HepG2 (cell line): Measurements from ENCODE around the gene CHP1. TPM values are rescaled to one million over a fixed set of nuclear protein-coding genes. Genes with fewer than 3 reads are reported as not detected.
"Not testable (repeated sequence)": the region's sequence is repeated elsewhere in the genome, so short reads cannot be mapped to it uniquely, and the experiment has no call there.

Experiments used
- ATAC-seq: fragments of 200-7000 bp; cut with Tn5 transposase; 3 replicates; pipeline ENCODE4 v1.9.1; 2020; ENCODE audit warnings: mild to moderate bottlenecking, moderate library complexity
- BruUV-seq: library from RNA; stranded (reverse); fragments of 400-500 nt; replicated peaks from 2 replicates; lab custom pipeline; 2021; lab: Mats Ljungman, UMichigan
- CTCF ChIA-PET: fragments of 300-600 bp; formaldehyde crosslinking; extraction: SDS; loops from one replicate; lab custom pipeline; 2021; ENCODE audit warnings: low total read pairs, inconsistent platforms, low intra/inter-chr PET ratio; lab: Yijun Ruan, JAX
- POLR2A ChIA-PET: fragments of 350-600 bp; sonication (Branson Sonifier 250); formaldehyde crosslinking; loops from one replicate; lab custom pipeline; 2020; ENCODE audit warnings: antibody characterized with exemption, inconsistent platforms; lab: Yijun Ruan, JAX
- DNase-seq: peaks from one replicate; pipeline ENCODE4 v3.0.0-alpha.2; 2015; ENCODE audit warnings: low spot score
- FAIRE-seq: peaks from 3 replicates; lab custom pipeline; 2011; peaks lifted over from hg19 to GRCh38; lab: Jason Lieb, UNC
- H2AFZ ChIP-seq: one replicate; pipeline ENCODE4 v1.6.1; 2011; ENCODE audit warnings: low read length, inconsistent platforms
- H3K27ac ChIP-seq: fragments of 300-600 bp; 3 replicates; pipeline ENCODE4 v1.8.0; 2011; ENCODE audit warnings: mixed run types, mild to moderate bottlenecking, mixed read lengths, low read length, inconsistent platforms; ENCODE audit not compliant: insufficient read depth; ENCODE audit errors: extremely low read length
- H3K27me3 ChIP-seq, 2 experiments: fragments of 200-600 bp in 1 of 2; 2 replicates in 1 of 2; 3 replicates in 1 of 2; pipeline versions ENCODE4 v1.6.0 to v1.8.0; 2011; ENCODE audit warnings: low read length in 2 of 2, mild to moderate bottlenecking in 2 of 2, moderate library complexity in 2 of 2, inconsistent platforms in 1 of 2; ENCODE audit not compliant: insufficient read depth in 2 of 2, control insufficient read depth in 1 of 2
- H3K36me3 ChIP-seq, 2 experiments: fragments of 200-600 bp in 1 of 2; replicated peaks in 1 of 2; 2 replicates in 1 of 2; 3 replicates in 1 of 2; pipeline versions ENCODE4 v1.5.1 to v1.8.0; 2011; ENCODE audit warnings: low read length in 2 of 2, inconsistent platforms in 1 of 2; ENCODE audit not compliant: insufficient read depth in 2 of 2, control insufficient read depth in 1 of 2
- H3K4me1 ChIP-seq: 2 replicates; pipeline ENCODE4 v1.5.1; 2012; ENCODE audit warnings: low read length, inconsistent platforms; ENCODE audit not compliant: insufficient read depth
- H3K4me2 ChIP-seq: 2 replicates; pipeline ENCODE4 v1.6.0; 2011; ENCODE audit warnings: low read depth, low read length, inconsistent platforms
- H3K4me3 ChIP-seq, 3 experiments: fragments of 200-600 bp in 1 of 3; sonication (generic), shearing (Covaris generic) in 1 of 3; replicated peaks in 1 of 3; 2 replicates each; pipeline ENCODE4 v1.5.1; 2011 to 2016; ENCODE audit warnings: low read length in 3 of 3, inconsistent platforms in 2 of 3, low read depth in 2 of 3, mild to moderate bottlenecking in 2 of 3, control low read depth in 1 of 3, mixed read lengths in 1 of 3; ENCODE audit not compliant: insufficient read depth in 1 of 3
- H3K79me2 ChIP-seq: one replicate; pipeline ENCODE4 v1.6.1; 2011; ENCODE audit warnings: low read length, inconsistent platforms; ENCODE audit not compliant: insufficient read depth
- H3K9ac ChIP-seq: 2 replicates; pipeline ENCODE4 v1.6.0; 2011; ENCODE audit warnings: mild to moderate bottlenecking, low read depth, low read length, inconsistent platforms; ENCODE audit not compliant: insufficient read depth
- H3K9me3 ChIP-seq: 2 replicates; pipeline ENCODE4 v1.5.1; 2012; ENCODE audit warnings: mild to moderate bottlenecking, low read length
- H4K20me1 ChIP-seq: 2 replicates; pipeline ENCODE4 v1.6.0; 2011; ENCODE audit warnings: inconsistent platforms, mild to moderate bottlenecking, low read length, moderate library complexity; ENCODE audit not compliant: insufficient read depth
- TGIF2 ChIP-seq: IDR thresholded peaks from 2 replicates; pipeline ENCODE4 v1.6.1; 2016; ENCODE audit warnings: control low read depth, missing compliant biosample characterization
- ZNF552 ChIP-seq: sonication (generic); formaldehyde crosslinking; IDR thresholded peaks from 2 replicates; pipeline ENCODE4 v1.9.0; 2022; ENCODE audit warnings: missing genetic modification reagents, mild to moderate bottlenecking, borderline replicate concordance
- WGBS: methylation state at CpG from one replicate; pipeline ENCODE4 v1.1.6; 2017; ENCODE audit warnings: low lambda C conversion rate; 5-methylcytosine and 5-hydroxymethylcytosine counted together
- in situ Hi-C: cut with HindIII; loops from 2 replicates; pipeline ENCODE4 v1.10.0; 2017; ENCODE audit warnings: low pct_unique_long_range_greater_than_20kb; ENCODE audit not compliant: extremely low pct_ligation_motif_present
- intact Hi-C: fragments of 100-400 bp; cut with micrococcal nuclease; formaldehyde crosslinking; loops from one replicate; pipeline ENCODE4 v1.10.0; 2022; ENCODE audit not compliant: unreplicated experiment
- polyA plus RNA-seq, 8 experiments: library from polyadenylated mRNA; depleted of rRNA in 3 of 8; stranded (reverse) in 7 of 8; unstranded in 1 of 8; fragments of >200 nt; fragmentation: Illumina TruSeq in 4 of 8; extraction: Trizol in 4 of 8; gene quantifications; 2 replicates each; pipeline versions ENCODE4 v1.2.1 to v1.2.3, GENCODE V29; 2011 to 2016; ENCODE audit warnings: low read depth in 4 of 8, missing spikeins in 1 of 8, mixed read lengths in 1 of 8; ENCODE audit not compliant: insufficient read depth in 1 of 8
- total RNA-seq, 5 experiments: library from RNA; depleted of rRNA; stranded (reverse); fragments of >200 nt; fragmentation: Illumina TruSeq; extraction: Trizol; gene quantifications; 2 replicates each; pipeline ENCODE4 v1.2.3, GENCODE V29; 2016; ENCODE audit warnings: low read depth in 1 of 5

CHP1 gene
- total and polyA plus RNA-seq, 2 of the 13 experiments (the other 11 are each of a cell fraction or from before 2014, with no cell fraction given): 49.6 to 76.4 TPM

DNA sequence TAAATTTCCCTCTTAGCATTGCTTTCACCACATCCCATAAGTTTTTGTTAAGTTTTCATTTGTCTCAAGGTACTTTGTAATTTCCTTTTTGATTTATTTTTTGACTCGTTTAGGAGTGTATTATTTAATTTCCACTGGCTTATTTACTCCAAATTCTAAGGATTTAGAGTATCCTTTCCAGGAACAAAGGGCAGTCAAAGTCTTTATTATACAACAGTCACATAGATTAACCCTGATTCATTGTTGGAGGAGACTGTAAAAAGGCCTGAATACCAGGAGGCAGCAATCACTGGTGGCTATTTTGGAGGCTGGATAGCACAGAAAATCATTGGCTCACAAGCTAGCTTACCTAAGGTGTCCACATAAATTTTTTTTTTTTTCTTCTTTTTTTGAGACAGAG is 61.5 kb downstream of the CHP1 start:
- no peak for ATAC-seq
- TF ChIP-seq ZNF552 (CRISPR knock-in tag) (no peak), TGIF2 (no peak)
- TF ChIP-seq, all 625 proteins: peak for 0
- Histone ChIP-seq H2AFZ (no peak overlapping the region), H3K79me2 (peaks cover 13% of the 10 kb centered on the region), H3K27ac (no peak overlapping the region), H3K9me3 (no peaks in the 10 kb centered on the region), H3K27me3 (no peaks in the 10 kb centered on the region), H4K20me1 (peaks cover 12% of the 10 kb centered on the region), H3K4me3 (no peak overlapping the region), H3K4me1 (peaks cover 30% of the 10 kb centered on the region), H3K4me2 (no peak overlapping the region), H3K36me3 (peaks cover 2 to 34% of the 10 kb centered on the region in 2 experiments), H3K9ac (no peak overlapping the region)
- ChIA-PET CTCF (no interaction called here), POLR2A (interaction anchor here (1.2 kb wide), 1 partner anchor 62 kb away, joined by 3 read pairs; the partner anchor contains the start of genes CHP1 and EXD1)
- FAIRE-seq (no peak), DNase-seq (no peak)
- in situ Hi-C loops: no loop called here
- WGBS: 88% methylated on average over 1 of the region's 1 CpG
- intact Hi-C loops: no loop called here
- BruUV-seq: no TSS peak

DNA sequence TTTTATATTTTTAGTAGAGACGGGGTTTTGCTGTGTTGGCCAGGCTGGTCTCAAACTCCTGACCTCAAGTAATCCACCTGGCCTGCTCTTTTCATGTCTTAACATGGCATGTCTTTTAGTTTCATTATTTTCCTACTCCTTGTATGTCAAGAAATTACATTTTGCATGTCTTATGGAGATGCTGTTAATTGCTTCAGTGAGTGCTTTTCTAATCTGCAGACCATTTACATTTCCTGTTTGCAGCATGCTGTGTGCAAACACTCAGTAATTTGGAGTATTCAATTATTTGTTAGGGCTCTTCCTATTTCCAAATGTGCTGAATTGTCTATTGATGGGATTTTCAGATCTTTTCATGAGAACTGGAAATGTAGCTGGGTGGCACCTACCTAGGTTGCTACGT is 70.1 kb downstream of the CHP1 start:
- POLR2A ChIA-PET, H3K4me3 ChIP-seq, in situ Hi-C loops, FAIRE-seq, H3K4me2 ChIP-seq, DNase-seq, H2AFZ ChIP-seq, H3K27ac ChIP-seq, H3K9me3 ChIP-seq, H3K4me1 ChIP-seq, H3K79me2 ChIP-seq, ATAC-seq, BruUV-seq, H4K20me1 ChIP-seq, H3K9ac ChIP-seq, CTCF ChIA-PET, intact Hi-C loops, H3K27me3 ChIP-seq: not testable (repeated sequence)
- H3K36me3 ChIP-seq: peaks cover 0 to 12% of the 10 kb centered on the region in 2 experiments; a peak in 4 of 5 replicates
- WGBS: 100% methylated on average over 2 of the region's 2 CpGs
